ENCODE measurements around the gene PDGFC. TPM values are rescaled to one million over a fixed set of nuclear protein-coding genes. Genes with fewer than 3 reads are reported as not detected.
"Not testable (repeated sequence)": the region's sequence is repeated elsewhere in the genome, so short reads cannot be mapped to it uniquely, and the experiment has no call there.

PDGFC gene
- total RNA-seq, 2 donors from 2014 or later, result 16.5 to 18.5 TPM

DNA sequence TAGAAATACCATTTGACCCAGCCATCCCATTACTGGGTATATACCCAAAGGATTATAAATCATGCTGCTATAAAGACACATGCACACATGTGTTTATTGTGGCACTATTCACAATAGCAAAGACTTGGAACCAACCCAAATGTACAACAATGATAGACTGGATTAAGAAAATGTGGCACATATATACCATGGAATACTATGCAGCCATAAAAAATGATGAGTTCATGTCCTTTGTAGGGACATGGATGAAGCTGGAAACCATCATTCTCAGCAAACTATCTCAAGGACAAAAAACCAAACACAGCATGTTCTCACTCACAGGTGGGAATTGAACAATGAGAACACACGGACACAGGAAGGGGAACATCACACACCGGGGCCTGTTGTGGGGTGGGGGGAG is 39.2 kb downstream of the PDGFC start:
- ATAC-seq; intact Hi-C loops (cut with DNase I); DNase-seq: not testable (repeated sequence)

DNA sequence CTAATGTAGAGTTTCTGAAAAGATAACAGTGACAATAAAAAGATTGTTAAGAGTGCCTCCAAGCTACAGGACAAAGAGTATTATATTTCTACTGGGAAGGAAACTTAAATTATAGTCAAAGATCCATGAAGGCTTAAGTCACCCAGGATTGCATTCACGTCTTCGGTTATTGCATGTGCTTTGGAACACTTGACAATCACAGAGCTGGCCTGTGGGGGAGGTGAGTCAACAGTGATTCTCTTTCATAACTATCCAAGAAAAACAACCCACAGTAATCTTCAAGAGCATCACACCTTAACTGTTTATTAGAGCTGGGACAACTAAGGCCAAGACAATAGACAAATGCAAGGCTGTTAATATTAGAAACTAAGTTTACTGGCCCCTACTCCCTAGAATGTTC is 40.3 kb downstream of the PDGFC start:
- ATAC-seq (peak in 1 of 2 donors; percentile 15), DNase-seq (no peak)
- intact Hi-C loops (cut with DNase I), result no loop called here

DNA sequence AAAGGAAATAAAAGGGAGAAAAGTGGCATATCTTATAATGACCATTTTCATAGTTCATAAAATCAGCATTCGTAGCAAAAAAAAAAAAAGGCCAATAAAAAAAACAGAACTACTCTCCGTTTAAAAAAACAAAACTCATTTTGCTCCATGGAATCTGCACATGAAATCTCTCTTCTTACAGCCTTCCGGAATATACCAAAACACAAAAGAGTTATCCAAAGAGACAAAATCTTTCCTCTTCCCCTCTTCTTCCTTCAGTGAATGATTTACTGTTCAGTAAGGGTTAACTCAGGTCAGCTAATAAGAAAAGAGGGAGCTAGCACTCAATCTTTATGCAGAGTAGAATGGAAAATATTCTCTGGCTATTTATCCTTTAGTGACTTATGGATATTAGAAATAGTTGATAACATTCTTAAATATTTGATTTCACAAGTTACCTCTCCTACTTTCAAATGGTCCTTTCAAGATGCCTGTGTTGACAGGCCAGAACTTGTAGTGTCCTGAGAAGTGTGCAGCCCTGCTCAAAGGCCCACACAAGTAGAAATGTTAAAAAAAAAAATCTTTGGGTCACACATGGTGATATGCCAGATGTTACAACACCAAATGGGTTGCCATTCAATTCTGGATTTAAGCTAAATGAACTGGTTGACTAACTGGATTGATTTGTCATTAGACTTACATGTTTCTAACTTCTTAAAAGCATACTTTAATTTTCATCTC is 42.1 kb downstream of the PDGFC start:
- ATAC-seq, result no peak
- intact Hi-C loops (cut with DNase I), result no loop called here
- DNase-seq, result no peak

DNA sequence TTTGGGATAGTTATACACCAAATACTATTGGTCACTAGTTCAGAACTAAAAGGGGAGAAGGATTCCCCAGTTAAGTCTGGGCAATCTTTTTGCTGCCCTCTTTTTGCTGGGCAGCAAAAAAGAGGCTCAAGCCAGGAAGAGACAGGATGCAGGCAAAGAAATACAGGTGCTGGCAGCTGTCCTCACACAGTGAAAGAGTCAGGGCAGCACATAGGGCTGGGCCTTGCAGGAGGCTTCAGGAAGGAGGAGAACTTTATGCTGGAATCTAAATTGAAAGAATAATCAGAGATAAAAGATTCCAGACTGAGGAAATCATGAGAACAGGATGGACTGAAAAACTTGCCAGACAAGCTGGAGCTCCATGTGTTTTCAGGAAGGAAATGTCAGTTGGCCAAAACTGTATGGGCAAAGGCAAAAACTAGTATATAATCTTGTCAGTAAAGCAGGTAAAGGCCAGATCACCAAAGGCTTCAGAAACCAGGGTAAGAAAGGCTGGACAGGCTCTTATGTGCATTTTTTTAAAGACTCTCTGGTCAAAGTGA is 46.8 kb downstream of the PDGFC start:
- peak in 1 of 2 donors; percentile 33 for ATAC-seq
- DNase-seq, result no peak
- intact Hi-C loops (cut with DNase I), result no loop called here

DNA sequence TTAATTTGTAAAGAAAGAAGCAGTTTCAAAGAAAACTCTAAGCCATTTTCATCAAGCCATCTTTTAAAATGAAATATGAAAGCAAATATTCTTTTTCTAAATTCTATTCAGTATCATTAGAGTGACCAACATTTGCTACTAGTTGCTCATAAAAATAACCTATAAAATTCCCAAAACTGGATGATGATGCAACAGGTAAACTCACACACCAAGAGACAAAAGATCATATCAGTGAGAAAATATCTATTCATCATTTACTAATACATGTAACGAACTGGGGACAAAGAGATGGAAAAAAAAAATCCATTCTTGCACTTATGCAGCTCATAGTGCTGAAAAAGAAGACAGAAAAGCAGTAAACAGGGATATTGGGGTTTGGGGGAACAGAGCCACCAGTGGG is 48.1 kb downstream of the PDGFC start:
- intact Hi-C loops (cut with DNase I), result no loop called here
- ATAC-seq, result no peak
- no peak for DNase-seq

DNA sequence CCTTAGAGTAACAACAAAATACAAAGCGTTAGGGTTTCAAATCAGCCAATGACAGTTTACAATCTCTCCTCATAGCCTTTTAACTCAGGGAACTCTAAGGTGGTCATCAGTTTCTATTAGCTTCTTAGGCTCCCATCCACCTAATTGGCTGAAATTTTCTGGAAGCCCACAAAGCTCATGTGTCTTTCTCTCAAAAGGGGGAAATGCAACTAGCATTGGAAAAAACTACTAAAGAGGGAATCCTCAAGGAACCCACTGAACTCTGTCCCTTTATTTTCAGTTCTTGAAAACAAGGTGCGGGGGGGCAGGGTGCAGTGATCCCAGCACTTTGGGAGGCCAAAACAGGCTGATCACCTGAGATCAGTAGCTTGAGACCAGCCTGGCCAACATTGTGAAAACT is 56.4 kb downstream of the PDGFC start:
- intact Hi-C loops (cut with DNase I), result no loop called here
- no peak for DNase-seq
- no peak for ATAC-seq

DNA sequence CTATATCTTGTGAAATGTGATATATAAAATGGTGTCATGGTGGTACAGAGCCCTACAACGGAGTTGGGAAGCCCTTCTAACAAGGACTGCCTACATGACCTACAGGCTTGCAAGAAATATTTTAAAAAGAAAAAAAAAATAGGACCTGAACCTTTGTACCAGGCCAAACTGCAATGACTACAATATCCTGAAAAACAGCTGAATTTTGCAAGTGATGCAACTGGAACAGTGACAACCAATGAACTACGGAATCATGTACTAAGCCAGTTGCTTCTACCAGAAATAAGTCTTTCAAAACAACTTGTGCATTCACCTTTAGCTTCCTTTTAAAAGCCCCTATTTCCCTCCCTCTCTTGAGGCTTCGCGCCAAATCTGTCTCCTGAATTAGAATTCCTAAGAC is 58.4 kb downstream of the PDGFC start:
- no peak for ATAC-seq
- intact Hi-C loops (cut with DNase I), result no loop called here
- DNase-seq, result no peak

DNA sequence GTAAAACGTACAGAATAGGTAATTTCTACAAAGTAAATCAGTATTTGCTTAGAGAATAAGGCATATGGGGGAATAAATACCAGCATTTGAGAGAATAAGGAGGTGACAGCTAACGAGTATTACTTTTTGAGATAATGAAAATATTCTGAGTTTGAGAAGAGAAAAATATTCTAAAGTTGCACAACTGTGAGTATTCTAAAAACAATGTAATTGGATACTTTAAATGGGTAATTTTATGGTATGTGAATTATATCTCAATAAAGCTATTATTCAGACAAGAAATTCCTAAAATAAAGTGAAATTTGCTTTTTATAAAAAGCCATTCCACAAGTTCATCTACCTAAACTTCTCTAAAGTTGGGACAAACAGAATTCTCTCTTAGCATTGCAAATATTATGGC is 62.6 kb downstream of the PDGFC start:
- intact Hi-C loops (cut with DNase I), result no loop called here
- no peak for ATAC-seq
- DNase-seq, result no peak

DNA sequence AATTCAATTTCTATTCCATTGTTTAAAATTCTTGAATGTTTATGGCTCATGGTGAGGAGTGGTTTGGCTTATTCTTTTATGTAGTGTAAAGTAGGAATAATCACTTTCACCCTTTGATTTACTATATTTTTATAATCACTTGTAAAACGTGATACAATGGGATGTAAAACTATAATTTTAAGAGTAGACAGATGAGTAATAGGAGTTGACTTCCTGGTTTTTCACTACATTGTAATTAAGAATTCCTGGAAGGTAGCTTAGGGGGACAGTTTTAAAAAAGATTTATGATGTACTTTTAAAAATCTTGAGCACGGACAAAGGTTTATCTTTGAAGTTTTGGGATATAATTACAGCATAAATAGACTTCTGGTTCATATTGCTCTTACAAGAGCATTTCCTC is 65.3 kb downstream of the PDGFC start:
- intact Hi-C loops (cut with DNase I), result no loop called here

DNA sequence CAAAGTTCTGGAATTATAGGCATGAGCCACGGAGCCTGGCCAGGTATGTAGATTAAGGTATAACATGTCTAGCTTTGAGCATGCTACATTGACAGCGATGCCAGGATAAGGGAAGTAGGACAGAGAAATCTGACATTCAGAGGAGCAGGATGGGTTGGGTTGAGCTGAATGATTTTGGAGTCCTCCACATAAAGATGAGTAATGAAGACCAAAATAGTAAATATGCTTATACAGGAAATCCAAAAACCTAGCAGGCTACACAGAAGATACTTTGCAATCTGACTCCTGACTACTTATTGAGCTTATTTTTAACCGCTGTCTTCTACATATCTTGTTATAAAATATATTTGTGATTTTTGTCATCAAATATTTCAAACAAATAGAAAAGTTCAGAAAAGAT is 69.7 kb downstream of the PDGFC start:
- peak in 1 of 2 donors; percentile 44 for ATAC-seq
- intact Hi-C loops (cut with DNase I), result no loop called here
- no peak for DNase-seq

More for the DNA sequence above, 65.3 kb downstream of the PDGFC start:
- DNase-seq (no peak), ATAC-seq (no peak)

DNA sequence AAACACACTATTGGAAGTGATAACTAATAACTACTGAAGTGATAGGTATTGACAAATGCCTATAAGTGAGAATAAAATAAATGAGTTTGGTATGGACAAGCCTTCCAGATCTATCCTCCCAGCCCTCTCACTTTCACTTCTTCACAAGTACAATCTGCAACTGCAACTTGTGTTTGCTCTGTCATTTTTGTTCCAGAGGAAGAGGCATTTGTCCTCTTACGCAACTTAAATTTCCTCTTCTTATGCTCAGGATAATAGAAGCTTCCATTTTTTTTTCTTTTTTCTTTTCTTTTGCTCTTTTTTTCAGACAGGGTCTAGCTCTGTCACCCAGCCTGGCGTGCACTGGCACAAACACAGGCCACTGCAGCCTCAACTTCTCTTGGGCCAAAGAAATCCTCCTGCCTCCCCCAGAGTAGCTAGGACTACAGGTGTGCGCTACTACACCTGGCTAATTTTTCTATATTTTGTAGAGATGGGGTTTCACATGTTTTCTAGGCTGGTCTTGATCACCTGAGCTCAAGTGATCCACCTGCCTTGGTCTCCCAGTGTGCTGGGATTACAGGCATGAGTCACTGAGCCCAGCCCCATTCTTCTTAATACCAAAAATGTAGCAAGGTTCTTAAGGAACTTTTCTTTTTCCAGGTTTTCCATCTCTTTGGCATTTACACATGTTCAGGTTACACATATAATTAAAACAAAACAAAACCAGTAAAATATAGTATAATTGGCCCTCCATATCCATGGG is 73.1 kb downstream of the PDGFC start:
- no peak for DNase-seq
- intact Hi-C loops (cut with DNase I), result no loop called here
- ATAC-seq, result no peak

DNA sequence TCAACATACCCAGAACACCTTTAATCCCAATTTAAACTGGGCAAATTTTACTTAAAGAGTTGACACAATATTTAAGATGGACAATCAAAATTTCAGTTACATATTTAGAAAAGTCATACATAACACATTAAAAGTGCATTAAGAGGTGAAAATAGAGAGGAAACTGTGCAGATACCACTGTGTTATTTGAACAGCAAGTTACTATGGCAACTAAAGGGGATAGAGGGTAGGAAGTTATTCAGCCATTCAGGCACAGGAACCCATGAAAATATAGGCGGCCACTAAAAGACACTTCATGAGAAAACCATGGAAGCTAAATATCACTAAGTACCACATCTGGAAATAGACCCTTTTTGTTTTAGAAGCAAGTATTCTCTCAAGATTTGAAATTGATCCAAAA is 75.1 kb downstream of the PDGFC start:
- no peak for DNase-seq
- intact Hi-C loops (cut with DNase I), result no loop called here
- ATAC-seq, result no peak

DNA sequence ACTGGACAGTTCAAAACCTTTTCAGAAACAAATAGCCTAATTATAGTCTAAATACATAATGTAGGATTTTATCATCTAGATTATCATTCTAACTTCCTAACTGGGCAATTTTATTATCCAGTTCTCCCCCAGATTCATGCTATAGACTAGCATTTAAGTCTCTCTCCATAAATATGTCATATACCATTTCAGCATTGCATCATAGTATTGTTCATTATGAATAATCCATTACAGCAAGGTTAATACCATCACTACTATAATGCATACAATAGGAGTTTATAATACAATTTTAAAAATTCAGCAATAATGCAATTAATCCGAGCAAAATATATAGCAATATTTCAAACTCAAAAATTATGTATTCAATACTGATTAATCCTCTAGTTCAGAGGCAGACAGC is 77.4 kb downstream of the PDGFC start:
- no peak for DNase-seq
- no peak for ATAC-seq
- intact Hi-C loops (cut with DNase I), result no loop called here

DNA sequence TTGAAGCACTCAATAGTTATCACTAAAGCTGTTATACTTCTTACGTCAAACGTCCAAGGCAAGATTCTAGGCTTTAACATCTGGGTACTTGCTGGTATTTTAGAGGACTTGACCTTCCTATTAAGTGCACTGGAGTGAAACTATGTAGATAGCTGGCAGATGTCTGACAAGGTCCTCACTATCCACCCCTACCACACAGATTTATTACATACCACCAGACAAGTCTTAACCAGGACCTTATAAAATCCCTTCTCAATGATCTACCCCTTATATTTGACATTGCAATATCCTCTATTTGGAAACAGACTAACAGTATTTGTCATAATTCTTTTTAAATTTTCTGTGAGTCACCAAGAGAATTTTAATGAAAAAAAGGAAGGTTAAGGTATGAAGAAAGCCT is 78.8 kb downstream of the PDGFC start:
- intact Hi-C loops (cut with DNase I), result no loop called here

DNA sequence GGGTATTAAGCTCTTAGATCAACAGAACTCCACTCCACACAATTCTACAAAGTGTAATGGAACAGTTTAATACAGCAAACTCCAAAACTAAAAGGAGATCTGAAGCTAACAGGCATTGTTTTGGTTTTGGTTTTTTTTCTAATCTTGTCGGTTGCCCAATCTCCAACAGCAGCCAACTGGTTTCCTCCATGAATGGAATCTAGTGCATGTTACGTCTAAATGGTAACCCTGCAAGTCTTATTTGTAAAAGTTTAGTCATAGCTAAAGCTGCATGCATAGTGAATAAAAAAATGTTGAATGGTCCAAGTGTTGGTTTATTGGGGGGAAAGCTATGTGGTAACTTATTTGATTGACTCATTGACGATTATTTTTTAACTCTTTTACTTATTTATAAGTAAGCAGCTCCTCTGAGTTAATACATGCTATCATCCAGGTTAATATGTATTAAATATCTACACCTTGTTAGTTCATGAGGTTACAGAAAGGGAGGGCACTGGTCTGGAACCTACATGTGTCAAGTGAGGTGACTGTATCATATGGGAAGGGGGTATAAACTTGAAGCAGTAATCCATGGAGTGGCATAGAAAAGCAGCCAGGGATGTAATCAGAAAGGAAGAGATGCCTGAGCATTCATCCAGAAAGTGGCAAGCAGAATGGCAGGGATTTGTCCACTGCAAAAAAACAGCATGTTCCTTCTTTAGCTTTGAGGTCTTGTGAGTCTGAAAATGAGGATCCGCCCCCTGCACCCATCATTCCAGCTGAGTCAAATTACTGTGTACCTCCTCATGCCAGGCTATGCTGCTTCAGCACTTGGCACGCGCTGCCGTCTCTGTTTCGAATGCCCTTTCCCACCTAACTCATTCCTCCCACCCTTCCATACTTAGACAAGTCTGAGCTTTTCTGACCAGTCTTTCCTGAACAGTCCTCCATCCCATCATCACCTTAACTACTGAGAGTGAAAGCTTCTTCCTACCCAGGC is 81.7 kb downstream of the PDGFC start:
- ATAC-seq (peak; percentile 23 to 74), DNase-seq (peak; percentile 46)
- intact Hi-C loops (cut with DNase I), result no loop called here

More for the DNA sequence above, 78.8 kb downstream of the PDGFC start:
- DNase-seq (no peak), ATAC-seq (no peak)

DNA sequence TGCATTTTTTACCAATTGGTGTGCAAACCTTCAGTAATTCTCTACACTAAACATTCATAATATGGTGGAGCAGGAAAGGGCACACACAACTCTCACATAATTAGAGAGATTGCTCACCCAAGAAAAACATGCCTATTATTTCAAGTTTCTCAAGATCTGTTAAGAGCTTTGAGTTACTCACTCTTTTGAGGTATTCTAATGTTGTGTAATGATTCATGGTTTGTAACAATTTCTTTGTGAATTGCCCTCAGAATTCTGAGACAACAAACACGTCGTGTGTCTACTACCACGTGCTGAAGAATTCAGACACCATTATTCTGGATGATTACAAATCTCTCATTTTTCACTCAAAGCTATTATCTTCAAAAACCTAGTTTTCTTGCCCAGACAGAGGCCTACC is 82.8 kb downstream of the PDGFC start:
- intact Hi-C loops (cut with DNase I), result no loop called here
- no peak for DNase-seq
- ATAC-seq, result peak in 1 of 2 donors; percentile 41

DNA sequence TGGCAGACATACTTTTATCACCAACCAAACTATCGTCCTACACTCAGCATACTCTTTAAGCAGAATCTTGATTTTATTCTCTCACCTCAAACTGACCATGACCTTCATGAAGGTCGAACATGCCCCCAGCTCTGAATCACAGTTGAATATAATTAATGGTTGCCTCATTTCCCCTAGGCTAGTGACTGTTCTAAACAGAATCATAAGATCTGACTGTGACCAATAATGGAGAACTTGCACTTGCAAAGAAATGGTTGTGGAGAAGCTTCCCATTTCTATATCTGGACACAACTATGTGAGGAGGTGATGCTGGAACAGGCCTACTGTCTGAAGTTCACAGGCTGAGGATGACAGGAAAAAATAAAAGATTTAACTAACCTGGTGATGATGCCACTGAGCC is 85.1 kb downstream of the PDGFC start:
- DNase-seq, result no peak
- intact Hi-C loops (cut with DNase I), result no loop called here
- ATAC-seq, result no peak

DNA sequence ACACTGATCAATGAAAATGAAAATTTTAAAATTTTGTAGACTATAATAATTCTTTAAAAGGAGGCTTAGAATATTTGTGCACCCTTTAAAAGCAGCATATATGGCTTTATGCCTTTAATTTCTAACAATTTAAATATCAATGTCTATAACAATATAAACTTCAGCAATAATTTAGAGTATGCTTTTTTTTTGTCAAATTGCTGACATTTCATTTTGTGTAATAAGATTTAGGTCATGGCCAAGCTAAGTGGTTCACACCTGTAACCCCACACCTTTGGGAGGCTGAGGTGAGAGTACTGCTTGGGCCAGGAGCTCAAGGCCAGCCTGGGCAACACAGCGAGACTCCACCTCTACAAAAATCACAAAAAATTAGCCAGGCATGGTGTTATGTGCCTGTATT is 86.2 kb downstream of the PDGFC start:
- no peak for DNase-seq

DNA sequence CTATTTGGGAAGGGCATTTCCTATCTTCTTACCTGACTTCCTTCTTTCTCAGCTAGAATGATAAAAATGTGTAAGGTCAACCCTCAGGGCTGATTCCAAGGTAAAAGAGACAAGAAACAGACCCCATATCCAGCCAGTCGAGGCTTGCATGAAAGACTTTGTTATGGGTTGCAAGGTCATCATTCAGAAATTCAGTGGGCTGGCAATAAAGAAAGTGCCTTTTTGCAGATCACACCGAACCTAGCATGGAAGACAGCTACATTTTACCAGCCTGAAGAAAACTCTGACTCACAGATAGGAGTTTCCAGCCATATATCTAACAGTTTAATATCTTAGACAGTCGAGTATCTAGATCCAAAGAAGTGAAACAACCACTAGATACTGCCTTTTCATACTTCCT is 87.4 kb downstream of the PDGFC start:
- DNase-seq (no peak), ATAC-seq (no peak)
- intact Hi-C loops (cut with DNase I), result no loop called here

More for the DNA sequence above, 86.2 kb downstream of the PDGFC start:
- intact Hi-C loops (cut with DNase I), result no loop called here
- no peak for ATAC-seq
